NCI-H146 (cell line): ENCODE data around the gene CFAP53.

Source experiments
- DNase-seq: peaks from one replicate; lab custom pipeline; 2025; lab: John Stamatoyannopoulos, UW

CFAP53 gene

GRCh38 chr18:50193796-50194630, 72.3 kb downstream of the CFAP53 start:
- DNase-seq, result no peak

DNA sequence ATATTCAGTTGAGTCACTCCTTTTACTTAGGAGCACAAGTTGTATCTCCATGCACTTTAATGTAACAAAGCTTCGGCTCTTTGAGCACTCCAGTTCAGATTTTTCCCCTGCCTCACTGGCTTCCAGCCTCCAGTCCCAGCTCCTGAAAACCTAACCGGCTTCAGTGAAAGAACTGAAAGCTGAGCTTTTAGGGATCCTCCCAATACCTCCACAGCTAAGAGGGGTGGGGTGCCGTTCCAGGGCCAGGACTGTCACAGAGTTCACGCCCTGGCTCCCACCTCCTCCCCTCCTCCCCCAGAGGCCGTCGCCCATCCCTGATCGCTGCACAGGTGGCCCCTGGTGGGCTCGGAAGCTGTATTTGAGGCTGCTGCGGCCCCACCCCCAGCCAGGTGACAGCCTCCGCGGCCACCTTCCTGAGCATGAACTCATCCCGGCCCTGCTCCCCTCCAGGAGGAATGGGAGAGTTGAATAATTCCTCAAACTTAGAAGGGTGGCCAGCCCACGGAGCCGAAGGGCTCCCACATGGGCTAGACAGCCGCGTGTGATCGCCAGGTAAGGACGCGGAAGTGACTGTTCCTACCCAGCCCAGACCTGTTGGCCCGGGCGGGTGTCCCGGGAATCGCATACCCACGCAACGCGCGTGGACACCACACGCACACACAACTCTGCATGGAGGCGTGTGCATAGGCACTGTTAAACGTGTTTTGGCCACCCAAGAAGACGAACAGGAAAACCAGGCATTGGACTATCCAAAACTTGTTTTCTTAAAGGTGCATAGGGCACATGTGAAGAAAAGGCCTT, 73.1 kb downstream of the CFAP53 start:
- DNase-seq, result no peak

GRCh38 chr18:50190926-50191325, 75.4 kb downstream of the CFAP53 start:
- no peak for DNase-seq

- no peak for DNase-seq
Observed at GRCh38 chr18:50190236-50190635, 76.1 kb downstream of the CFAP53 start.

GRCh38 chr18:50189160-50189559, 77.1 kb downstream of the CFAP53 start:
- DNase-seq, result no peak

DNA sequence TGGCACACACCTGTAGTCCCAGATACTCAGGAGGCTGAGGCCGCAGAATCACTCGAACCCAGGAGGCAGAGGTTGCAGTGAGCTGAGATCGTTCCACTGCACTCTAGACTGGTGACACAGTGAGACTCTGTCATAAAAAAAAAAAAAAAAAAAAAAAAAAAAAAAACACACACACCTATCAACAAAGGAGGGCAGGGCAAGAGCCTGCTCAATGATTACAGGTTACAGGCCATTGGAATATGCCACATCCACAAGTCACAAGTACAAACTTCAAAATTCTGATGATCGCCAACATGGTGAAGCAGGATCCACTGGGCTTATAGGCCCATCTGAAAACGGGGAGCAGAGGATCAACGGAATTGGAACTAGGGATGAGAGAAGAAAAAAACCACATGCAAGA, 77.6 kb downstream of the CFAP53 start:
- no peak for DNase-seq

DNA sequence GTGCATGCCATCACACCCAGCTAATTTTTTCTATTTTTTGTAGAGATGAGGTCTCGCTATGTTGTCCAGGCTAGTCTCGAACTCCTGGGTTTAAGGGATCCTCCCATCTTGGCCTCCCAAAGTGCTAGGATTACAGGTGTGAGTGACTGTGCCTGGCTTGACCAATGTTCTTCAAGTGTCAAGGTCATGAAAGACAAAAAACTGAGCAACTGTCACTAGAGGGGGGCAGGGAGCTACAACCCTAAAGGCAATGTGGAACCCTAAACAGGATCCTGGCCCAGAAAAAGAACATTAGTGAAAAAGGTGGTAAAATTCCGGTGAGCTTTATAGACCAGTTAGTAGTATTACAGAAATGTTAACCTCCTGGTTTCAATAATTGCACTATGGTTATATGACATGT, 78.6 kb downstream of the CFAP53 start:
- no peak for DNase-seq

- no peak for DNase-seq
Observed at GRCh38 chr18:50186385-50186784, 79.9 kb downstream of the CFAP53 start.

- no peak for DNase-seq
Observed at GRCh38 chr18:50183556-50183955, 82.7 kb downstream of the CFAP53 start.

- no peak for DNase-seq
Observed at GRCh38 chr18:50182511-50182910, 83.8 kb downstream of the CFAP53 start.

GRCh38 chr18:50181590-50181989, 84.7 kb downstream of the CFAP53 start:
- DNase-seq, result no peak

GRCh38 chr18:50179465-50179864, 86.8 kb downstream of the CFAP53 start:
- no peak for DNase-seq

DNA sequence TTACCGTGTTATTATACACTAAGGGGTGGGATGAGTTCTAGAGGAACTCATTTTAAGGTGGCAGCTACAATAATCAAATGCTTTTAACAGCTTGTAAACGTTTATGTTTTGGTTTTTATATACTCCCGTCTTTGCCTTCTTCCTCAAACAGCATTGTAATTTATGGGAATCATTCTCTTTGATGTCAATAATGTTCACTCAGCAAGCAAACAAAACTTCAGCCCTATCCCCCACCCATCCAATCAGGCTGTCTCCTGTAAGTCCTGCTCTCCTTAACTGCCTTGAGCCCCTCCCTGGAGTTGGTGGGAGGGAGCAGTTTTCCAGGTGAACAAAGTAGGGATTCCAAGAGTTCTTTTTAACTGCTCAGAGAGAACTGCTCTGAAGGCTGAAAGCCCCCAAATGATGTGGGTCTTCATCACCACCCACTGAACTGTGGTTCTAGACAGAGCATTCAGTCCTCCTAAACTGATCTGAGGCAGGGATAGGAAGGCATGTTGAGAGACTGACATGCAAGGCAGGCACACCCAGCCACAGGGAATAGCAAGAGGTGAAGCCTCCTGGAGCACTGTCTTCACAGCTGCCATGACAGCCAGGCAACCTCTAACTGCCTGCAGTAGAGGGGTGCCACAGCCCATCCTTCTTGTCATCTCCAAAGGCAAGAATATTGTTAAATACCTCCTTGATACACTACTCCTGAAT, 88.9 kb downstream of the CFAP53 start:
- DNase-seq, result no peak
